Stomach (tissue), 4 donors: ENCODE results near the gene ACTL10.

Source experiments
- CTCF ChIP-seq, 7 experiments: fragments of 450-650 bp in 4 of 7; fragments of 200-600 bp in 3 of 7; sonication (generic) in 3 of 7; IDR thresholded peaks; one replicate each; pipeline ENCODE4 v1.5.1; 2016 to 2019; ENCODE audit warnings: antibody characterized with exemption in 7 of 7, control low read depth in 2 of 7, mild to moderate bottlenecking in 1 of 7
- EP300 ChIP-seq: sonication (generic); formaldehyde crosslinking; IDR thresholded peaks from one replicate; pipeline ENCODE4 v1.6.1; 2017; ENCODE audit warnings: antibody characterized with exemption
- POLR2A ChIP-seq, 4 donors: fragments of 450-650 bp; IDR thresholded peaks; one replicate each; pipeline ENCODE4 v1.6.1; 2016; ENCODE audit warnings: antibody characterized with exemption in 4 of 4, control low read depth in 2 of 4, mild to moderate bottlenecking in 1 of 4, moderate library complexity in 1 of 4
- POLR2AphosphoS5 ChIP-seq, 3 donors: sonication (generic); formaldehyde crosslinking; IDR thresholded peaks; one replicate each; pipeline ENCODE4 v1.6.1; 2016; ENCODE audit warnings: antibody characterized with exemption in 3 of 3

- no peak for TF ChIP-seq CTCF (IDR thresholded peaks at IDR 0.05)
- TF ChIP-seq EP300: no peak
- TF ChIP-seq POLR2AphosphoS5 (IDR thresholded peaks at IDR 0.05): no peak
- no peak for TF ChIP-seq POLR2A (IDR thresholded peaks at IDR 0.05)
These were observed 7.3 kb upstream of the ACTL10 start for GRCh38 chr20:33659341-33660034.
